ENCODE data around the gene MYLK4. TPM values are rescaled to one million over a fixed set of nuclear protein-coding genes. Genes with fewer than 3 reads are reported as not detected.

Gene MYLK4
- polyA plus RNA-seq, 3 donors: 0.04 to 0.45 (median 0.08) TPM

DNA sequence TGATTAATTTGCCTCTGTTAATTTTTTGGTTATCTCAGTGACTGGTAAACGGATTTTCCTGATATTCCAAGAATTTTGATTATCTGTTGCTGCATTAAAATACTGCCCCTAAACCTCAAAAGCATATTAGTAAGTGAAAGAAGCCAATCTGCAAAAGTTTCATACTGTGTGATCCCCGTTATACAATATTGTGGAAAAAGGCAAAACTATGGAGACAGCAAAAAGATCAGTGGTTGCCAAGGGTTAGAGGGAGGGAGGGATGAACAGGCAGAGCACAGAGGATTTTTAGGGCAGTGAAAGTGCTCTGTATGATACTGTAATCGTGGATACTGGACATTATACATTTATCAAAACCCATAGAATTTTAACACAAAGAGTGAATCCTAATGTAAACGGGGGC lies 133.0 kb downstream of the MYLK4 start:
- DNase-seq: no peak
- H3K36me3 ChIP-seq (replicated peaks in 1 of 2; ENCODE audit: control insufficient read depth in 1 of 2, insufficient read depth in 2 of 2, low read length in 2 of 2): no peaks in the 10 kb centered on the region
- no peaks in the 10 kb centered on the region for H3K4me1 ChIP-seq (ENCODE audit: control insufficient read depth in 1 of 2, insufficient read depth in 2 of 2, low read length in 2 of 2)
- TF ChIP-seq, protein P1, sequence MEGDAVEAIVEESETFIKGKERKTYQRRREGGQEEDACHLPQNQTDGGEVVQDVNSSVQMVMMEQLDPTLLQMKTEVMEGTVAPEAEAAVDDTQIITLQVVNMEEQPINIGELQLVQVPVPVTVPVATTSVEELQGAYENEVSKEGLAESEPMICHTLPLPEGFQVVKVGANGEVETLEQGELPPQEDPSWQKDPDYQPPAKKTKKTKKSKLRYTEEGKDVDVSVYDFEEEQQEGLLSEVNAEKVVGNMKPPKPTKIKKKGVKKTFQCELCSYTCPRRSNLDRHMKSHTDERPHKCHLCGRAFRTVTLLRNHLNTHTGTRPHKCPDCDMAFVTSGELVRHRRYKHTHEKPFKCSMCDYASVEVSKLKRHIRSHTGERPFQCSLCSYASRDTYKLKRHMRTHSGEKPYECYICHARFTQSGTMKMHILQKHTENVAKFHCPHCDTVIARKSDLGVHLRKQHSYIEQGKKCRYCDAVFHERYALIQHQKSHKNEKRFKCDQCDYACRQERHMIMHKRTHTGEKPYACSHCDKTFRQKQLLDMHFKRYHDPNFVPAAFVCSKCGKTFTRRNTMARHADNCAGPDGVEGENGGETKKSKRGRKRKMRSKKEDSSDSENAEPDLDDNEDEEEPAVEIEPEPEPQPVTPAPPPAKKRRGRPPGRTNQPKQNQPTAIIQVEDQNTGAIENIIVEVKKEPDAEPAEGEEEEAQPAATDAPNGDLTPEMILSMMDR (IDR thresholded peaks at IDR 0.05): no peak
- Mint-ChIP-seq H3K4me3 (no peak overlapping the region), H3K27ac (no peak overlapping the region), H3K36me3 (no peaks in the 10 kb centered on the region), H3K9me3 (peaks cover 2 to 5% (median 4%) of the 10 kb centered on the region in 7 donors), H3K27me3 (ENCODE audit: low read depth in 3 of 3) (peaks cover 3 to 11% (median 4%) of the 10 kb centered on the region in 3 donors), H3K4me1 (no peaks in the 10 kb centered on the region)
- no peak overlapping the region for H2AFZ ChIP-seq (ENCODE audit: insufficient read depth, low read depth, low read length, poor library complexity, severe bottlenecking)
- H3K27ac ChIP-seq (ENCODE audit: low read depth in 1 of 2, low read length in 2 of 2): no peak overlapping the region
- intact Hi-C loops (cut with micrococcal nuclease): no loop called here
- no peaks in the 10 kb centered on the region for H4K20me1 ChIP-seq (ENCODE audit: insufficient read depth, low read length)
- H3K9me3 ChIP-seq (replicated peaks in 1 of 2; ENCODE audit: control insufficient read depth in 1 of 2, insufficient read depth in 1 of 2, low read length in 2 of 2): no peaks in the 10 kb centered on the region
- H3K79me2 ChIP-seq (ENCODE audit: insufficient read depth, low read length): no peaks in the 10 kb centered on the region
- H3K9ac ChIP-seq (ENCODE audit: insufficient read depth, low read length, poor library complexity, severe bottlenecking): no peak overlapping the region
- H3K4me3 ChIP-seq (replicated peaks in 1 of 3; ENCODE audit: low read depth in 2 of 3, low read length in 3 of 3): no peak overlapping the region
- peaks cover 0 to 4% of the 10 kb centered on the region in 2 donors for H3K27me3 ChIP-seq (ENCODE audit: control insufficient read depth in 2 of 2, insufficient read depth in 2 of 2, low read length in 2 of 2)
- H3K4me2 ChIP-seq (replicated peaks; ENCODE audit: extremely low read depth, low read length, poor library complexity, severe bottlenecking): no peak overlapping the region
- WGBS (ENCODE audit: insufficient coverage): 100% methylated on average over 1 of the region's 4 CpGs

DNA sequence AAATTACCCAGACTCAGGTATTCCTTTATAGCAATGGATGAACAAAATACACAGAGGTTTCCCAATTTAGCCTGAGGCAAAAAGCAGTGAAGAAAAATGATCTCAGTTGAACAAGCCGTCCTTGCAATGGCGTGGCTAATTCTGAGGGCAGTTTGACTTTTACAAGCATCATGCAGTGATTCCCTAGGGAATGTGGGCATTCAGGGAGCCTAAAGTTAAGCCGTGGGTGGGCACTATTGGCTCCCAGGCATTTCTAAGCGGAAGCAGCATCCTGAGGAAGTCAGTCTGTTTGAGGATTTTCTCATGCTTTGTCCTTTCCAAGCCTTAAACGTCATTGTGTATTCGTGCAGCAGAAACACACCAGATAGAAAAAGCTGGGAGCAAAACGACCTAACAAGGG lies 133.9 kb downstream of the MYLK4 start:
- TF ChIP-seq, protein P1 (IDR thresholded peaks at IDR 0.05): no peak
- Histone ChIP-seq H3K9ac (ENCODE audit: insufficient read depth, low read length, poor library complexity, severe bottlenecking) (no peak overlapping the region), H3K36me3 (replicated peaks in 1 of 2; ENCODE audit: control insufficient read depth in 1 of 2, insufficient read depth in 2 of 2, low read length in 2 of 2) (no peaks in the 10 kb centered on the region), H3K27me3 (ENCODE audit: control insufficient read depth in 2 of 2, insufficient read depth in 2 of 2, low read length in 2 of 2) (peaks cover 0 to 4% of the 10 kb centered on the region in 2 donors), H3K9me3 (replicated peaks in 1 of 2; ENCODE audit: control insufficient read depth in 1 of 2, insufficient read depth in 1 of 2, low read length in 2 of 2) (no peaks in the 10 kb centered on the region), H4K20me1 (ENCODE audit: insufficient read depth, low read length) (no peaks in the 10 kb centered on the region), H3K27ac (ENCODE audit: low read depth in 1 of 2, low read length in 2 of 2) (no peak overlapping the region), H3K4me1 (ENCODE audit: control insufficient read depth in 1 of 2, insufficient read depth in 2 of 2, low read length in 2 of 2) (no peaks in the 10 kb centered on the region), H3K79me2 (ENCODE audit: insufficient read depth, low read length) (no peaks in the 10 kb centered on the region), H3K4me3 (replicated peaks in 1 of 3; ENCODE audit: low read depth in 2 of 3, low read length in 3 of 3) (no peak overlapping the region), H2AFZ (ENCODE audit: insufficient read depth, low read depth, low read length, poor library complexity, severe bottlenecking) (no peak overlapping the region), H3K4me2 (replicated peaks; ENCODE audit: extremely low read depth, low read length, poor library complexity, severe bottlenecking) (no peak overlapping the region)
- H3K4me1 Mint-ChIP-seq: no peaks in the 10 kb centered on the region
- no peak overlapping the region for H3K27ac Mint-ChIP-seq
- no peak overlapping the region for H3K4me3 Mint-ChIP-seq
- H3K9me3 Mint-ChIP-seq: peaks cover 2 to 5% (median 4%) of the 10 kb centered on the region in 7 donors
- intact Hi-C loops (cut with micrococcal nuclease): no loop called here
- no peaks in the 10 kb centered on the region for H3K36me3 Mint-ChIP-seq
- no peak for DNase-seq
- WGBS (ENCODE audit: insufficient coverage): 92% methylated on average over 7 of the region's 7 CpGs
- peaks cover 3 to 11% (median 8%) of the 10 kb centered on the region in 3 donors for H3K27me3 Mint-ChIP-seq (ENCODE audit: low read depth in 3 of 3)
